ENCODE results near the gene GHR. TPM values are rescaled to one million over a fixed set of nuclear protein-coding genes. Genes with fewer than 3 reads are reported as not detected.

GHR gene
- total and polyA plus RNA-seq, 12 donors = 4.1 to 15.1 (median 11.5) TPM

- no peaks in the 10 kb centered on the region for H3K27me3 ChIP-seq
- H3K9me3 ChIP-seq = no peaks in the 10 kb centered on the region
- no peaks in the 10 kb centered on the region for H3K36me3 ChIP-seq
- H3K4me1 ChIP-seq = peaks cover 0 to 41% (median 13%) of the 10 kb centered on the region in 9 donors
- no peak for ATAC-seq
- H3K4me3 ChIP-seq = no peak overlapping the region
- TF ChIP-seq, protein P1, sequence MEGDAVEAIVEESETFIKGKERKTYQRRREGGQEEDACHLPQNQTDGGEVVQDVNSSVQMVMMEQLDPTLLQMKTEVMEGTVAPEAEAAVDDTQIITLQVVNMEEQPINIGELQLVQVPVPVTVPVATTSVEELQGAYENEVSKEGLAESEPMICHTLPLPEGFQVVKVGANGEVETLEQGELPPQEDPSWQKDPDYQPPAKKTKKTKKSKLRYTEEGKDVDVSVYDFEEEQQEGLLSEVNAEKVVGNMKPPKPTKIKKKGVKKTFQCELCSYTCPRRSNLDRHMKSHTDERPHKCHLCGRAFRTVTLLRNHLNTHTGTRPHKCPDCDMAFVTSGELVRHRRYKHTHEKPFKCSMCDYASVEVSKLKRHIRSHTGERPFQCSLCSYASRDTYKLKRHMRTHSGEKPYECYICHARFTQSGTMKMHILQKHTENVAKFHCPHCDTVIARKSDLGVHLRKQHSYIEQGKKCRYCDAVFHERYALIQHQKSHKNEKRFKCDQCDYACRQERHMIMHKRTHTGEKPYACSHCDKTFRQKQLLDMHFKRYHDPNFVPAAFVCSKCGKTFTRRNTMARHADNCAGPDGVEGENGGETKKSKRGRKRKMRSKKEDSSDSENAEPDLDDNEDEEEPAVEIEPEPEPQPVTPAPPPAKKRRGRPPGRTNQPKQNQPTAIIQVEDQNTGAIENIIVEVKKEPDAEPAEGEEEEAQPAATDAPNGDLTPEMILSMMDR (IDR thresholded peaks at IDR 0.05) = no peak
- no peak for DNase-seq
- WGBS, 2 donors = 90 to 91% methylated on average over 6 of the region's 6 CpGs
- H3K27ac ChIP-seq = no peak overlapping the region
- intact Hi-C loops (cut with DNase I) = no loop called here
These were observed 132.6 kb downstream of the GHR start for GRCh38 chr5:42555797-42556196.

DNA sequence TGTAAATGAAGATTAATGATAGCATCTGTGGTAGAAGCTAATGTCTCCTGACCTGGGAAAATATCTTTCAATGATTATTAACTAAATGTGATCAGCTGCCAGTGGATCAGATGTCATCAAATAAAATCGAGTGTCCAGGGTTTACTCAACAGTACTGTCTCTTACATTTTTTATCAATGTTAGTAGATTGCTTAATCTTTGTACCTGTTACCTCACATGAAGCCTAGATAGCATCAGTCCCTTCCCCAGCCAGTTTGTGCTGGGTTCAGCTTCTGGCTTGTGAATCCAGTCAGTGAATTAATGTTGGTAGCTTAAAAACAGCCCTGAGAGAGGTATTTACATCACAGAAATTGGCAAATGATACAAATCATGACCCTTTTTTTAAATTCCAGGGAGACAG lies 134.4 kb downstream of the GHR start:
- TF ChIP-seq, protein P1 (IDR thresholded peaks at IDR 0.05) = no peak
- intact Hi-C loops (cut with DNase I) = no loop called here
- ATAC-seq = no peak
- Histone ChIP-seq H3K9me3 (no peaks in the 10 kb centered on the region), H3K27me3 (no peaks in the 10 kb centered on the region), H3K4me1 (peaks cover 0 to 30% (median 8%) of the 10 kb centered on the region in 9 donors), H3K36me3 (no peaks in the 10 kb centered on the region), H3K27ac (no peak overlapping the region), H3K4me3 (no peak overlapping the region)
- DNase-seq = no peak
- WGBS, 2 donors = 59 to 72% methylated on average over 1 of the region's 1 CpG

DNA sequence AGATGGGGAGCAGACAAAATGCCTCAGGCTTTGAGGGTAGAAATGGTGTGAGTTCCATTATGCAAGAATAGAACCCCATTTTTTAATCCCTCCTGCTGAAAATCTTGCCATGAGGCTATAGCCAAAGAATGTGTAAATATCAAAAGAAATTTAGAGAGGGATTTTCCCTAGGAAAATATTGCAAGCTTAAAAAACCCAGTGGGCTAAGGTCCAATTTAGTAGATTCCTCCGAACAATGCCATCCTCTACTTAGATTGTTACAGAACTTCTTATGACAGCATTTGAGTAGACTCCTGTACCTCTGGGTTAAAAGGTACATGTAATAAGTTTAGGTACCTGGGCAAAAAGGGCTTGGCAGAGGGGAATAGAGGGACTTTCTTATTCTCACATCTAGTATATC lies 138.4 kb downstream of the GHR start:
- peaks cover 0 to 30% (median 17%) of the 10 kb centered on the region in 9 donors for H3K4me1 ChIP-seq
- H3K4me3 ChIP-seq = no peak overlapping the region
- no peaks in the 10 kb centered on the region for H3K27me3 ChIP-seq
- no peak overlapping the region for H3K27ac ChIP-seq
- 69 to 76% methylated on average over 1 of the region's 1 CpG for WGBS, 2 donors
- intact Hi-C loops (cut with DNase I) = no loop called here
- H3K9me3 ChIP-seq = no peaks in the 10 kb centered on the region
- no peaks in the 10 kb centered on the region for H3K36me3 ChIP-seq
- TF ChIP-seq, protein P1 (IDR thresholded peaks at IDR 0.05) = no peak
- ATAC-seq (no peak), DNase-seq (no peak)

DNA sequence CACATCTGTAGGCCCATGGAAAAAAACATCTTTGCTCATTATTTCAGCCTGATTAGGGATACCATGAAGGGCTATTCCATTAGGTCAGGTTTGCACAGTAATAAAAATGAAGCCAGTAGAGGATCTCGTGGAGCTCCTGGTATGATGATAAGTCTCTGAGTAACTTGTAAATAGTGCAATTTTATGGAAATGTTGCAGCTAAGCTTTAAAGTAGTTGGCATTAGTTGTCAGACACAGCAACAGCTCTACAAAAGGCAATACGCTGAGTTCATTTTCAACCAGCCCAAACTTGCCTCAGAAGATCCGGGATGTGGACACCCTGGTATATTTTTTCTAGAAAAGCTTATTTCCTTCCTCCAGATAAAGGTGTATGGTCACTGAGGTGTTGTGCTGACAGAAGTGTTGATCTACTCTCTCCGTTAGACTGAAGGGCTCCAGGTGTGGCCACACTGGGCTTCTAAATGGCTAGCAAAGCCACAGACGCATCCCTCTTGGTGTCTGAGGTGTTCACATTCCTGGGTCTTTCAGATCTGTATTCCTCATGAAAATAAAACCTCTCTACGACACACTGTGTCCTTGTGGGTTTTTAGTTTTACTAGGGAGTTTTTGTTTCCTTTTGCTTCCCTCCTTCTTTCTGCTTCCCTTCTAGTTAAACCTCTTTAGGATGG lies 141.6 kb downstream of the GHR start:
- DNase-seq = no peak
- ATAC-seq = no peak
- H3K27me3 ChIP-seq = no peaks in the 10 kb centered on the region
- no peaks in the 10 kb centered on the region for H3K9me3 ChIP-seq
- H3K36me3 ChIP-seq = no peaks in the 10 kb centered on the region
- peak overlapping the region in 2 of 10 donors; percentile 4 to 23 for H3K27ac ChIP-seq
- H3K4me3 ChIP-seq = no peak overlapping the region
- 85 to 87% methylated on average over 6 of the region's 6 CpGs for whole genome bisulfite sequencing, 2 donors
- peaks cover 0 to 46% (median 26%) of the 10 kb centered on the region in 9 donors for H3K4me1 ChIP-seq
- intact Hi-C loops (cut with DNase I) = no loop called here
- TF ChIP-seq, protein P1 (IDR thresholded peaks at IDR 0.05) = no peak

All from heart right ventricle (tissue), 16 donors.